HG03558 (cell line): ENCODE results near the gene ZNF45.
"Not testable (repeated sequence)": the region's sequence is repeated elsewhere in the genome, so short reads cannot be mapped to it uniquely, and the experiment has no call there.

Experiments
- ATAC-seq: cut with Tn5 transposase; IDR thresholded peaks from one replicate; pipeline ENCODE4 v1.9.1; 2021; ENCODE audit warnings: moderate number of reproducible peaks; ENCODE audit not compliant: unreplicated experiment; ENCODE audit errors: extremely low read depth

Gene ZNF45

DNA sequence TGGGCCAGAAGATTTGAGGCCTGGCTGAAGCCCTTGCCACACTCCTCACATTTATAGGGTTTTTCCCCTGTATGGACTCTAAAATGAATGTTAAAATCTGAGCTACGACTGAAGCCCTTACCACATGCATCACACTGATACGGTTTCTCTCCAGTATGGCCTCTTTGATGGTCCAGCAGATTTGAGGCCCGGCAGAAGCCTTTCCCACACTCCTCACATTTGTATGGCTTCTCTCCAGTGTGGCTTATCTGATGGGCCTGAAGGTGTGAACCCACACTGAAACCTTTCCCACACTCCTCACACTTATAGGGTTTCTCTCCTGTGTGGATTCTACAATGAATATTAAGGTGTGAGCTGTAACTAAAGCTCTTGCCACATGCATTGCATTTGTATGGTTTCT, 21.0 kb downstream of the ZNF45 start:
- ATAC-seq = no peak

DNA sequence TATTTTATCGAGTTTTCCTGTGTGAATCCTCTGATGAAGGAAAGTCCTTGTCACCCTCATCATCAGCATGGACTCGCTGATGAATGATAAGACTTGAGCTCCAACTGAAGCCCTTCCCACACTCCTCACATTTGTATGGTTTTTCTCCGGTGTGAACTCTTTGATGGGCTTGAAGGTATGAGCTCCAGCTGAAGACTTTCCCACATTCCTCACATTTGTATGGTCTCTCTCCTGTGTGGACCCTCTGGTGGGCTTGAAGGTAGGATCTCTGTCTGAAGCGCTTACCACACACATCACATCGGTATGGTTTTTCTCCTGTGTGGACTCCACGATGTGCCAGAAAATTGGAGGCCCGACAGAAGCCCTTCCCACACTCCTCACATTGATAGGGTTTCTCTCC, 21.7 kb downstream of the ZNF45 start:
- no peak for ATAC-seq

DNA sequence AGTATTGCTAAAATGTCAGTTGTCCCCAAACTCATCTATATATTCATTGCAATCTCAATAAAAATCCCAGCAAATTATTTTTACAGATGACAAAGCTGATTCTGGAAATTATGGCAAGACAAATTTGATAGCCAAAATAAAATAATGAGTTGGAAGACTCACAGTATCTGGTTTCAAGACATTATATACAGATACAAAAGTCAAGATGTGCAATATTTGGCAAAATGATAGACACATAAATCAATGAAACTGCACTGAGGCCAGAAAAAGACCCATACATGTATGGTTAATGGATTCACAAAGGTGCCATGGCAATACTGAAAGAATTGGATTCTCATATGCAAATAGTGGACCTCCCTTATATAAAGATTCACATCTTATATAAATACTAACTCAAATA, 24.2 kb downstream of the ZNF45 start:
- no peak for ATAC-seq

DNA sequence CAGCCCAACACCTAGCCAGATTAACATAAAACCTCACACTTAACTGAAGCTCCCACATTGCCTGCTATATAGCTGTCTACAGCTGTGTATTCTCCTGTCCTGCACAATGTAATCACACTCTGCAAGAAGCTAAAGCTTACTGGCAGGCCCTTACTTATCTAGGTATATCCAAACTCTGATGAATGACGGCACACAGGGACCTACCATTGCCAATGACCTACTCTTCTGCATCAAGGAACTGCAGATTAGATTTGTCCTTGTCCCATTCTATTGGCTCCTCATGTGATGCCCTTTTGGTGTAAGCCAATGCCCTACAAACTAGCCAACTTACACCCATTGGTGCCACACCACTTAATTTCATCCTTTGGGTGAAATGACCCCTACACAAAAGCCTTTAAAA, 26.4 kb downstream of the ZNF45 start:
- ATAC-seq = no peak

DNA sequence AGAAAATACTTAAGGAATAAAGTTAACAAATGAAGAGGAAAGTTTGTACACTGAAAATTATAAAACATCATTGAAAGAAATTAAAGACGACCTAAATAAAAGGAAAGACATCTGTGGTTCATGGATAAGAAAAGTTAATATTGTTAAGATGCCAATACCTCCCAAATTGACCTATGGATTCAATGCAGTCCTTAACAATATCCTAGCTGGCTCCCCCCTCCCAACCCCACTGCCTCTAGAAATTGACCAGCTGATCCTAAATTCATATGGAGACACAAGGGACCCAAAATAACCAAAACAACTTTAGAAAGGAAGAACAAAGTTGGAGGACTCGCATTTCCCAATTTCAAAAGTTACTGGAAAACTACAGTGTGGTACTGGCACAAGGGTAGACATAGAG, 28.3 kb downstream of the ZNF45 start:
- no peak for ATAC-seq

DNA sequence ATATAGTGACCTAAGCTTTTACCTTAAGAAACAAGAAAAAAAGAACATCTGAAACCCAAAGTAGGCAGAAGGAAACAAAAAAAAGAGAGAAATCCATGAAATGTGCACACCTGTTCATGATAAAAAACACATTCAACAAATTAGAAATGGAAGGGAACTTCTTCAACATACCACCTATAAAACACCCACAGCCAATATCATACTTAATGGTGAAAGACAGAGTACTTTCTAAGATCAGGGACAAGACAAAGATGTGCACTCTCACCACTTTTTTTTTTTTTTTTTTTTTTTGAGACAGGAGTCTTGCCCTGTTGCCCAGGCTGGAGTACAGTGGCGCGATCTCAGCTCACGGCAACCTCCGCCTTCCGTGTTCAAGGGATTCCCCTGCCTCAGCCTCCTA, 29.2 kb downstream of the ZNF45 start:
- ATAC-seq = no peak

DNA sequence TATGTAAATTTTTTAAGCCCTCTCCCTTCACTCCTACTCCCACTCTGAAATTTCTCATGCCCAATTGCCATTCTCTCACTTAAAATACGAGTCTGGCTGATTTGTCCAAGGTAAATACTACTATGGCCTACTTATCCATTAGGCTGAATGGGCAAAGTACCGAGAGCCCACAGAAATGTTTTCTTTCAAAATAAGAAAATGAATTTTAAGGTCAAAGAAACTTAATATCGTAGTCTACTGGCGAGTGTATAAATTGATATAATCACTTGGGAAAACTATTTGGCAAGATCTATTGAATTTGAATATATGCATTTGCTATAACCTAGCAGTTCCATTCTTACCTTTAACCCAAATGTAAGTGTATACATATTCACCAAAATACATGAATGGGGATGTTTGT, 32.7 kb downstream of the ZNF45 start:
- ATAC-seq = no peak

DNA sequence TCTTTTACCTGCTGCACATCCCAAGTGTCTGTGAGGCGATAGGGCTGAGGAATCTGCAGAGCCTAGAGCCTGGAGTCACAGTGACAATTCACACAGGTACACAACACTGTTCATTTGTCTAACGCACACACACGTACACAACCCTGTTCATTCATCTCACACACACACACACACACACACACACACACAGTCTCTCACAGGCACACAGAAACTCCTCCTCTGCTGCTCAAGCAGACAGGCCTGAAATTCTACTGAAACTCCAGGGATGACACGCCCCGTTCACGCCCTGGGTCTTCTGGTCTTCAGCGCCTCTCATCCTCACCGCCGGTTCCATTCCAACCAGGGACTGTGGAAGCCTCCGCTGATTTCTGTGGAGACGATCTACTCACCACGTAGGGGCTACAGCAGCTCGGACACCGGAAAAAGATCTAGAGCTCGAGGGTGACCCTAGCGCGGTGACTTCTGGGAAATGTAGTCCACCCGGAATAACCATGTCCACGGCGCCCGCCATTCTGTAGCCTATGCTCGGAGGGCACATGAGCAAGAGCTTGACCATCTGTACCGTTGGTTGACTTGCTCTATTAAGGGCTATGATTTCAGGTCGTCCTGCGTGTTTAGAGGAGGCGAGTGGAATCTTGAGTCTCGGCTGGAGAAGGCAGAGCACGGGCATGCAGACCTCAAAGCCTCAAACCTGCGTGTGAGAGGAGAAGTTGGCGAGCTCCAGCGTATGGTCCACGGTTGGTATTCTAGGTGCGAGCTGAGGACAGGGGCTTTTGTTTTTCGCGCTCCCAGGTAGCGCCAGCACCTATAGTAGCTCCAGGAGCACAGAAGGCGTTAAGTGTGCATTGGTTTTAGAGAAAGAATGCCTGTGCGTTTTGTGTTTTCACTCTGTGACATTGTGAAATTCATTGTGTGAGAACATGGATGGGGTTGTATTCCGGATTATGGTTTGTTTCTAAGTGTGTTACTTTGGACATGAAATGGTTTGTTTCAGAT, 33.4 kb downstream of the ZNF45 start:
- ATAC-seq = no peak

DNA sequence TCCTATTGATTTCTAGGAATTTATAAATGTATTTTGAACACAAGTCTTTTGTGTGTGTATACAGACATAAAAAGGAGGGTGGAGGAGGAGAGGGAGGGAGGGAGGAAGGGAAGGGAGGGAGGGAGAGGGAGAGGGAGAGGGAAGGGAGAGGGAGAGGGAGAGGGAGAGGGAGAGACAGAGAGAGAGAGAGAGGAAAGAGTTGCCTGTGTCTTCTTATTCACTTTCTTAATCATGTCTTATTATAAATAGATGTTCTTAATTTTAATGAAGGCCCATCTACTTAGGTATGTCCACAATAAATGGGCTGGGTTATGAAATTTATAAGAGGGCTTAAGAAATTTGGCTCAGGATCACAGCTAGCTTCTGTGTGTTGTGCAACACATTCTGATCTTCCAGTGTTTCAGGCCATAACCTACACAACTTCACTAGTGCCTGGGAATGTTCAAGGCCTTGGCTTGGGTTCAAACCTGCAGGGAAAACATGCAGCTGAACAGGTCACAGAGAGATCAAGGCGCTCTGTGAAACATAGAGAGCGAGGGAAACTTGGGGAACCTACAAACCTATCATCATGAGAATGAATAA, 39.3 kb downstream of the ZNF45 start:
- ATAC-seq = no peak

DNA sequence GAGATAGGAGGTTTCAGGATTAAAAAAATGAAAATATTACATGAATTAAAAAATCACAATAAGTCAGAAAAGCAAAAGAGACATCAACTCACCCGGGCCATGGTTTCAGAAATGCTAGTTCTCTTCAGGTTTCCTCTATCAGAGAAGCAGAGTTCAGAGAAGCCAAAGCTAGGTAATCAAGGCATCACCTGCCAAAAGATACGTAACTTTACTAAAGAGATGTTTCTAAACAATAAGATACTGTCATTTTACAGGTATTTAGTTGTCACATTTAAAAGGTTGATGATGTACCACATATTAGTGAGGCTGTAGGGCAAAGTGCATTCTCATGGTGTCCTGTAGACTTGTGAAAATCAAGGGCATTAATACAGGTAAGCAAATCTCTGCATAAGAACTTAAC, 51.2 kb downstream of the ZNF45 start, which contains the start of gene ZNF404:
Gene ZNF404 (minus strand): TSS at position 101 of the 400 bp plus-strand sequence.
- ATAC-seq = no peak

DNA sequence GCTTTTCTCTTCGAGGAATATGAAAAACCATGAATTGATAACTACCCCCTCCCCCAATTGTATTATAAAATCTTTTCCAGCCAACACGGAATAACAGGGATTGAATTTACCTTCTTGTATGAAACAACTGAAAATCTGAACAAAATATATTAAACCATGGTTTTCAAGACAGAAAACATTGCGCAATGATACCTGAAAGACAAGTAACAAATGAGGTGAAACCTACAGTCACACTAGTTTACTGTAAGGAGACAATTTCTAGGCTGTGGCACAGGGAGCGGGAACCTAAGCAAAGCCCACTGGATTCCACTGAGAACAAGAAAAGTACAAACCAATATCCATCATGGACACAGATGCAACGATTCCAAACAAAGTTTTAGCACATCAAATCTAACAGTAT, 54.6 kb downstream of the ZNF45 start:
- no peak for ATAC-seq

DNA sequence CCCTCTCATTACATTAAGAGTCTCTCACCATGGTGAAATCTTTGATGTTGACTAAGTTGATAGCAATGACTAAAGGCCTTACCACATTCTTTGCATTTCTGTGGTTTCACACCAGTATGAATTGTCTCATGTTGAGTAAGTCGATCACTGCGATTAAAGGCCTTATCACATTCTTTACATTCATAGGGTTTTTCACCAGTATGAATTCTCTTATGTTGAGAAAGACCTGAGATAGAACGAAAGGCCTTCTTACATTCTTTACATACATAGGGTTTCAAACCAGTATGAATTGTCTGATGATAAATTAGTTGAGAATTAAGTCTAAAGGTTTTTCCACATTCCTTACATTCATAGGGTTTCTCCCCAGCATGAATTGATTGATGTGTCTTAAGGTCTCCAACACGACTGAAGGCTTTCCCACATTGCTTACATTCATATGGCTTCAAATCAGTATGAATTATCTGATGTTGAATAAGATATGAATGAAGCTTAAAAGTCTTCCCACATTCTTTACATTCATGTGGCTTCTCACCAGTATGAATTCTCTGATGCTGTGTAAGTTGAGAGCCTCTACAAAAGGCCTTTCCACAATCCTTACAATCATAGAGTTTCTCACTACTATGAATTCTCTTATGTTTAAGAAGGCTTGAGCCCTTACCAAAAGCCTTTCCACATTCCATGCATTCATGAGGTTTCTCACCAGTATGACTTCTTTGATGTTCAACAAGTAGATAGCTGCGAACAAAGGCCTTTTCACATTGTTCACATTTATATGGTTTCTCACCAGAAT, 62.3 kb downstream of the ZNF45 start:
- no peak for ATAC-seq

DNA sequence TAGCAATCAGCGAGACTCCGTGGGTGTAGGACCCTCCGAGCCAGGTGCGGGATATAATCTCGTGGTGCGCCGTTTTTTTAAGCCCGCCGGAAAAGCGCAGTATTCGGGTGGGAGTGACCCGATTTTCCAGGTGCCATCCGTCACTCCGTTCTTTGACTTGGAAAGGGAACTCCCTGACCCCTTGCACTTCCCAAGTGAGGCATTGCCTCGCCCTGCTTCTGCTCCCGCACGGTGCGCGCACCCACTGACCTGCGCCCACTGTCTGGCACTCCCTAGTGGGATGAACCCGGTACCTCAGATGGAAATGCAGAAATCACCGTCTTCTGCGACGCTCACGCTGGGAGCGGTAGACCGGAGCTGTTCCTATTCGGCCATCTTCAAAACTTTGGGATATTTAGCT, 68.2 kb downstream of the ZNF45 start:
- not testable (repeated sequence) for ATAC-seq
